HTR-8/SVneo (cell line): ENCODE measurements around the gene EP300.
A peak's percentile ranks its signal among the peaks of the same experiment; 100 is the strongest.

ENCODE experiments used
- DNase-seq: peaks from one replicate; pipeline ENCODE4 v3.0.0; 2011; ENCODE audit warnings: low spot score, mixed read lengths; ENCODE audit not compliant: insufficient read length
- FAIRE-seq: peaks from 2 replicates; lab custom pipeline; 2011; peaks lifted over from hg19 to GRCh38; lab: Jason Lieb, UNC

Gene EP300

GRCh38 chr22:41198027-41198580 lies 105.7 kb downstream of the EP300 start:
- DNase-seq (peak; percentile 21), FAIRE-seq (no peak)

GRCh38 chr22:41201141-41201540 lies 108.7 kb downstream of the EP300 start:
- FAIRE-seq (no peak), DNase-seq (no peak)

- FAIRE-seq (no peak), DNase-seq (no peak)
Observed at GRCh38 chr22:41203118-41203517, 110.7 kb downstream of the EP300 start.

- FAIRE-seq (no peak), DNase-seq (no peak)
Observed at GRCh38 chr22:41204066-41204465, 111.7 kb downstream of the EP300 start.

- FAIRE-seq = peak; percentile 95
- DNase-seq = peak; percentile 98
Observed at GRCh38 chr22:41204992-41205900, 112.9 kb downstream of the EP300 start, which contains the start of gene L3MBTL2. Gene L3MBTL2 (plus strand): TSS chr22:41205312. CDS start chr22:41205363, 51 bp downstream.

- FAIRE-seq (no peak), DNase-seq (no peak)
Observed at GRCh38 chr22:41206719-41207118, 114.3 kb downstream of the EP300 start.

GRCh38 chr22:41215409-41215808 lies 123.0 kb downstream of the EP300 start:
- no peak for FAIRE-seq
- no peak for DNase-seq

- FAIRE-seq (no peak), DNase-seq (no peak)
Observed at GRCh38 chr22:41215926-41216325, 123.5 kb downstream of the EP300 start.

- no peak for DNase-seq
- no peak for FAIRE-seq
Observed at GRCh38 chr22:41216984-41217383, 124.6 kb downstream of the EP300 start.

- DNase-seq (no peak), FAIRE-seq (no peak)
Observed at GRCh38 chr22:41217553-41218157, 125.3 kb downstream of the EP300 start.

- DNase-seq (no peak), FAIRE-seq (no peak)
Observed at GRCh38 chr22:41222846-41223507, 130.6 kb downstream of the EP300 start.

- DNase-seq = no peak
- FAIRE-seq = no peak
Observed at GRCh38 chr22:41223535-41223934, 131.1 kb downstream of the EP300 start.

GRCh38 chr22:41226723-41227655 lies 134.6 kb downstream of the EP300 start:
- no peak for FAIRE-seq

GRCh38 chr22:41229215-41229614 lies 136.8 kb downstream of the EP300 start:
- DNase-seq = no peak
- FAIRE-seq = no peak

More at GRCh38 chr22:41226723-41227655, 134.6 kb downstream of the EP300 start:
- no peak for DNase-seq
